Prostate gland (tissue), 2 donors: ENCODE data around the gene RNF115. TPM values are rescaled to one million over a fixed set of nuclear protein-coding genes. Genes with fewer than 3 reads are reported as not detected.
"Not testable (repeated sequence)": the region's sequence is repeated elsewhere in the genome, so short reads cannot be mapped to it uniquely, and the experiment has no call there.

Source experiments
- DNase-seq: peaks from one replicate; pipeline ENCODE4 v3.0.0-alpha.2; 2019; ENCODE audit warnings: low spot score
- H3K27ac ChIP-seq, 2 donors: fragments of 200-600 bp; sonication (generic); 2 replicates each; pipeline ENCODE4 v1.5.1; 2017 to 2019
- H3K27me3 ChIP-seq: fragments of 200-600 bp; sonication (generic); replicated peaks from 2 replicates; pipeline ENCODE4 v1.5.1; 2019; ENCODE audit not compliant: insufficient read depth
- H3K36me3 ChIP-seq, 2 donors: fragments of 200-600 bp; sonication (generic); 1 replicate in 1 of 2; 2 replicates in 1 of 2; pipeline versions ENCODE4 v1.5.1 to v1.8.1; 2017 to 2019
- H3K4me1 ChIP-seq: fragments of 200-600 bp; sonication (generic); replicated peaks from 2 replicates; pipeline ENCODE4 v1.5.1; 2019
- H3K4me3 ChIP-seq, 2 donors: fragments of 200-600 bp; sonication (generic); 2 replicates each; pipeline ENCODE4 v1.5.1; 2017 to 2019
- H3K9me3 ChIP-seq: fragments of 200-600 bp; sonication (generic); 2 replicates; pipeline ENCODE4 v1.5.1; 2017
- CTCF ChIP-seq, 4 experiments: fragments of 200-600 bp in 2 of 4; fragments of 450-650 bp in 2 of 4; sonication (generic) in 2 of 4; IDR thresholded peaks; 1 replicate in 3 of 4; 2 replicates in 1 of 4; pipeline ENCODE4 v1.5.1; 2016 to 2019; ENCODE audit warnings: antibody characterized with exemption in 4 of 4, mild to moderate bottlenecking in 2 of 4, moderate library complexity in 2 of 4
- POLR2A ChIP-seq: fragments of 450-650 bp; IDR thresholded peaks from one replicate; pipeline ENCODE4 v1.6.1; 2016; ENCODE audit warnings: antibody characterized with exemption, mild to moderate bottlenecking
- POLR2AphosphoS5 ChIP-seq: sonication (generic); formaldehyde crosslinking; IDR thresholded peaks from one replicate; pipeline ENCODE4 v1.6.1; 2017; ENCODE audit warnings: antibody characterized with exemption
- WGBS: methylation state at CpG from one replicate; pipeline ENCODE4 v1.1.5; 2018; 5-methylcytosine and 5-hydroxymethylcytosine counted together
- intact Hi-C: fragments of 100-400 bp; cut with DNase I; formaldehyde crosslinking; loops from one replicate; pipeline ENCODE4 v1.14.2; 2022
- total RNA-seq, 2 donors: library from RNA; depleted of rRNA; stranded (reverse); fragments of >200 nt; gene quantifications; one replicate each; pipeline ENCODE4 v1.1.0, GENCODE V29; 2016

The RNF115 gene
- total RNA-seq, 2 donors from 2014 or later: 12.5 to 21.4 TPM

GRCh38 chr1:145828367-145829026 is 4.6 kb upstream of the RNF115 start:
- peaks cover 3% of the 10 kb centered on the region for H3K4me1 ChIP-seq
- no peak for DNase-seq
- intact Hi-C loops: loop anchor here (10.0 kb wide), 1 partner anchor 74 kb away; no protein-coding TSS in a partner anchor
- no peaks in the 10 kb centered on the region for H3K27me3 ChIP-seq
- no peaks in the 10 kb centered on the region for H3K9me3 ChIP-seq
- no peak overlapping the region for H3K4me3 ChIP-seq
- H3K36me3 ChIP-seq: peaks cover 8 to 15% of the 10 kb centered on the region in 2 donors
- no peak overlapping the region for H3K27ac ChIP-seq
- no peak for TF ChIP-seq CTCF (IDR thresholded peaks at IDR 0.05)
- no peak for TF ChIP-seq POLR2AphosphoS5
- no peak for TF ChIP-seq POLR2A

- no peak for DNase-seq
- no peaks in the 10 kb centered on the region for H3K27me3 ChIP-seq
- H3K9me3 ChIP-seq: no peaks in the 10 kb centered on the region
- intact Hi-C loops: loop anchor here (10.0 kb wide), 1 partner anchor 73 kb away; no protein-coding TSS in a partner anchor
- no peak for TF ChIP-seq CTCF (IDR thresholded peaks at IDR 0.05)
- TF ChIP-seq POLR2AphosphoS5: no peak
- TF ChIP-seq POLR2A: no peak
- peaks cover 8 to 12% of the 10 kb centered on the region in 2 donors for H3K36me3 ChIP-seq
- no peak overlapping the region for H3K27ac ChIP-seq
- H3K4me1 ChIP-seq: peaks cover 3% of the 10 kb centered on the region
- no peak overlapping the region for H3K4me3 ChIP-seq
Observed at GRCh38 chr1:145827966-145828365, 4.1 kb upstream of the RNF115 start.

GRCh38 chr1:145826030-145826429 is 2.1 kb upstream of the RNF115 start:
- no peak overlapping the region for H3K4me3 ChIP-seq
- intact Hi-C loops: loop anchor here (10.0 kb wide), 1 partner anchor 71 kb away; no protein-coding TSS in a partner anchor
- no peaks in the 10 kb centered on the region for H3K27me3 ChIP-seq
- DNase-seq: no peak
- TF ChIP-seq CTCF (IDR thresholded peaks at IDR 0.05): no peak
- TF ChIP-seq POLR2A: no peak
- H3K9me3 ChIP-seq: no peaks in the 10 kb centered on the region
- no peak overlapping the region for H3K27ac ChIP-seq
- 87% methylated on average over 2 of the region's 2 CpGs for WGBS
- peaks cover 8% of the 10 kb centered on the region in 2 donors for H3K36me3 ChIP-seq
- peaks cover 3% of the 10 kb centered on the region for H3K4me1 ChIP-seq

- Histone ChIP-seq H3K27ac (peak overlapping the region; percentile 92 to 94), H3K27me3 (no peaks in the 10 kb centered on the region), H3K36me3 (peaks cover 4 to 8% of the 10 kb centered on the region in 2 donors), H3K4me1 (peaks cover 3% of the 10 kb centered on the region), H3K9me3 (no peaks in the 10 kb centered on the region), H3K4me3 (peak overlapping the region; percentile 72 to 85)
- DNase-seq: no peak
- intact Hi-C loops: loop anchor here (10.0 kb wide), 1 partner anchor 70 kb away; no protein-coding TSS in a partner anchor
- WGBS: under 1% methylated on average over 7 of the region's 7 CpGs
- TF ChIP-seq CTCF (IDR thresholded peaks at IDR 0.05) (no peak), POLR2A (no peak), POLR2AphosphoS5 (no peak)
Observed at GRCh38 chr1:145824499-145824842, 576 bp upstream of the RNF115 start.

GRCh38 chr1:145822779-145823331 is 1.0 kb downstream of the RNF115 start:
- intact Hi-C loops: loop anchor here (10.0 kb wide), 1 partner anchor 68 kb away; no protein-coding TSS in a partner anchor
- H3K27ac ChIP-seq, DNase-seq, H3K4me1 ChIP-seq, H3K36me3 ChIP-seq, H3K27me3 ChIP-seq, H3K9me3 ChIP-seq, H3K4me3 ChIP-seq: not testable (repeated sequence)
- no CpG with 5 or more reads among the region's 16 CpGs for WGBS

GRCh38 chr1:145818095-145818494 is 5.8 kb downstream of the RNF115 start:
- H3K4me1 ChIP-seq, intact Hi-C loops, H3K9me3 ChIP-seq, H3K36me3 ChIP-seq, DNase-seq, H3K27ac ChIP-seq, H3K4me3 ChIP-seq, H3K27me3 ChIP-seq: not testable (repeated sequence)
- 68% methylated on average over 2 of the region's 6 CpGs for WGBS

GRCh38 chr1:145812977-145813810 is 10.7 kb downstream of the RNF115 start:
- WGBS: 59% methylated on average over 5 of the region's 6 CpGs
- H3K4me1 ChIP-seq, intact Hi-C loops, H3K9me3 ChIP-seq, H3K36me3 ChIP-seq, H3K27ac ChIP-seq, DNase-seq, H3K27me3 ChIP-seq, H3K4me3 ChIP-seq: not testable (repeated sequence)
